22Rv1 (cell line): ENCODE measurements around the gene PCA3.

Source experiments
- ZFX ChIP-seq: fragments of 450-650 bp; IDR thresholded peaks from 2 replicates; pipeline ENCODE4 v1.6.1; 2017; ENCODE audit warnings: antibody characterized with exemption, borderline replicate concordance
- TF ChIP-seq, protein P1 (sequence below): fragments of 450-650 bp; IDR thresholded peaks from 2 replicates; pipeline ENCODE4 v1.5.1; 2017; ENCODE audit warnings: mild to moderate bottlenecking

- TF ChIP-seq, protein P1, sequence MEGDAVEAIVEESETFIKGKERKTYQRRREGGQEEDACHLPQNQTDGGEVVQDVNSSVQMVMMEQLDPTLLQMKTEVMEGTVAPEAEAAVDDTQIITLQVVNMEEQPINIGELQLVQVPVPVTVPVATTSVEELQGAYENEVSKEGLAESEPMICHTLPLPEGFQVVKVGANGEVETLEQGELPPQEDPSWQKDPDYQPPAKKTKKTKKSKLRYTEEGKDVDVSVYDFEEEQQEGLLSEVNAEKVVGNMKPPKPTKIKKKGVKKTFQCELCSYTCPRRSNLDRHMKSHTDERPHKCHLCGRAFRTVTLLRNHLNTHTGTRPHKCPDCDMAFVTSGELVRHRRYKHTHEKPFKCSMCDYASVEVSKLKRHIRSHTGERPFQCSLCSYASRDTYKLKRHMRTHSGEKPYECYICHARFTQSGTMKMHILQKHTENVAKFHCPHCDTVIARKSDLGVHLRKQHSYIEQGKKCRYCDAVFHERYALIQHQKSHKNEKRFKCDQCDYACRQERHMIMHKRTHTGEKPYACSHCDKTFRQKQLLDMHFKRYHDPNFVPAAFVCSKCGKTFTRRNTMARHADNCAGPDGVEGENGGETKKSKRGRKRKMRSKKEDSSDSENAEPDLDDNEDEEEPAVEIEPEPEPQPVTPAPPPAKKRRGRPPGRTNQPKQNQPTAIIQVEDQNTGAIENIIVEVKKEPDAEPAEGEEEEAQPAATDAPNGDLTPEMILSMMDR: no peak
- TF ChIP-seq ZFX: no peak
Observed at GRCh38 chr9:76737154-76737902, 26.9 kb upstream of the PCA3 start.
